A549 treated with ZK216348 at 1 μM for 4 hours (cell line): Measurements from ENCODE around the gene ADH6. TPM values are rescaled to one million over a fixed set of nuclear protein-coding genes. Genes with fewer than 3 reads are reported as not detected.

Source experiments
- total RNA-seq: library from RNA; stranded (reverse); fragments of 200-300 nt; extraction: Qiagen RNA extraction; gene quantifications from 5 replicates; pipeline ENCODE4 v1.2.3, GENCODE V29; 2022; ENCODE audit warnings: low read depth

The ADH6 gene
- 0.07 TPM in 1 of 5 replicates, not detected in the others for total RNA-seq

DNA sequence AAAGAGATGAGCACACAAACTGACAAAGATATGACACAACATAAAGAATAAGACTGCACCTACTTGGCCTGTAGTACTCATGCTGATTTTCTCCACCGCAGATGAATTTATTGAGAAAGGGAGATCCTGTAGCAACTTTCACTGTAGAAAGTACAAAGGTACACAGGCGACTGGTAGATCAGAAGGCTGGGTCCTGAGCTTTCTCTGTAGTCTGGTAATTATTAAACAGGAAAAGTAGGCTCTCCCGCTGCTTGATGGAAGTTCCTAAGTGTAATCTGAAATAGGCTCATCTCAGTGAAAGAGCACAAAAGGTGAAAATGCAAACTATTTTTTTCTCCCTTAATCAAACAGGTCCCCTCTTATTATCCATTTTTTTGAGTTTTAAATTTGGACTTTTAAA, at the start of gene ADH6:
TSS of gene ADH6 (minus strand) at position 175 of the 400 bp plus-strand sequence. CDS start at position 81, 94 bp downstream.

Other genes starting within 250 kb of the ADH6 start
- gene METAP1, start 223.5 kb downstream of the ADH6 start, total RNA-seq = 42.0 to 54.3 TPM (median 50.8 TPM) in 5 replicates
- 103 to 123 TPM (median 107 TPM) in 5 replicates for gene ADH5, start 130.5 kb downstream of the ADH6 start, total RNA-seq
- not detected in 5 replicates for gene ADH4, start 74.9 kb downstream of the ADH6 start, total RNA-seq
- gene ADH1A, start 71.7 kb upstream of the ADH6 start, total RNA-seq = not detected in 5 replicates
- not detected in 5 replicates for gene ADH1B, start 102.2 kb upstream of the ADH6 start, total RNA-seq
- not detected in 5 replicates for gene ADH1C, start 133.5 kb upstream of the ADH6 start, total RNA-seq
- not detected in 5 replicates for gene ADH7, start 216.1 kb upstream of the ADH6 start, total RNA-seq